DMS 273 (cell line): ENCODE results near the gene ARMC2.

Experiments
- DNase-seq: peaks from one replicate; lab custom pipeline; 2025; ENCODE audit not compliant: unreplicated experiment; lab: John Stamatoyannopoulos, UW

ARMC2 gene

DNA sequence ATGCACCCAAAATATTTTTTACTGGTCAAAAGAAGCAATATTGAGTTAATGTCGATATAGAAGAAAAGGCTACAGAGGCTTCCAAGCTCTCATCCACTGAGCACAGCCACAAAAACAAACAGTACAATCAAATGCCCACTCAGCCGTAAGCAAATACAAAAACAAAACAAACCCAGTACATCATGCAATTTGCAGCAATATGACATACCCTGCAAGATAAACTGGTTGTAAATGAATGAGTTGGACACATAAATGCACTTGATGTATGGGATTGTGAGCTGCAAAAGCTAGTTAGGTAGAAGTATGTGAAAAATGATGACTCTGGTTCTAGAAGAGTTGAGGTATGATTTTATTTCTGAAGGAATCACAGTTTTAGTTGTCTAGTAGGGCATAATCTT, 162.5 kb downstream of the ARMC2 start:
- no peak for DNase-seq

DNA sequence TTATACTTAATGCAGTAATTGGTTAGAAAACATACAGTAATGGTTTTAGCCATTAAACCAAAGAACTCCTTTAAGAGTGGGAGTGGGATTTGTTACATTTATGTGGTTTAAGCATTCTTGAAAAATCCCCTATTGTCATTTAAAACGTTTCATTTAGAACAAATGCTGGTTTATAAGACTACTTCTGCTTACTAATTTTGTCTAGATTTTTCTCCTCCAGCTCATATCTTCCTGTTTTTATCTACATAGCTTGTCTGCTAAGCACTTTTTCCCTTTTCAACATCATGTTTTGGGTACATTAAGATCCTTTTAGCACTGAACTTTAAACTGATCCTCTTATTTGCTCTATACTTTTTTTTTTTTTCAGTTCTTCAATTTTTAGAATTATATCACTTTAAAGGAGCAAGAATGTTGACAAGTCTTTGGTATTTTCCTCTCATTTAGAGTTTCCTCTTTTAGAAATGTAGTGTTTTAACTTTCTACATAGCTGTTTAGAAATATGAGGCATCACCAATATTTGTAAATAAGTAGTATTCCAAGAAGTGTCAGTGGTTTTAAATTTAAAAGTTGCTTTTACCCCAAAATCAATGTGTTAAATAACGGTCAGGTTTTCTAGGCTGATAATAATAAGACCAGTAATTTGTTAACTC, 165.6 kb downstream of the ARMC2 start:
- no peak for DNase-seq

- DNase-seq, result no peak
Observed at GRCh38 chr6:109014606-109015005, 166.4 kb downstream of the ARMC2 start.

- DNase-seq, result peak; percentile 19
Observed at GRCh38 chr6:109015176-109015575, 167.0 kb downstream of the ARMC2 start.

DNA sequence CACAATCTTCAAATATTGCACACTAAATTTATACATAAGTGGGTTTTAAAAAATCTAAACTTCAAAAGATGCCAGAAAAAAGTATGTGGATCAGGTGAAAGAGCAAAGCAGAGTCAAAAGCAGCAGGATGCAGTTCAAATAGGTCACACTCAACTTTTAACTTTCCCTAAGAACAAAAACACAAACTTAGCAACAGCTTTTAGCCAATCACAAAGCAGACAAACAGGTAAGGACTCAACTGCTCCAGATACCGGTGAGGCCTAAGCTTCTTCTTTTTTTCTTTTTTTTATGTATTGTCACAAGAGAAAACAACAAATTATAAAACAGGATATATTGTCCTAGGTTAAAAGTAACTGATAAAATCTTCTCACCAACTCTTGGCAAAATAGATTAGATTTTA, 171.7 kb downstream of the ARMC2 start:
- no peak for DNase-seq

DNA sequence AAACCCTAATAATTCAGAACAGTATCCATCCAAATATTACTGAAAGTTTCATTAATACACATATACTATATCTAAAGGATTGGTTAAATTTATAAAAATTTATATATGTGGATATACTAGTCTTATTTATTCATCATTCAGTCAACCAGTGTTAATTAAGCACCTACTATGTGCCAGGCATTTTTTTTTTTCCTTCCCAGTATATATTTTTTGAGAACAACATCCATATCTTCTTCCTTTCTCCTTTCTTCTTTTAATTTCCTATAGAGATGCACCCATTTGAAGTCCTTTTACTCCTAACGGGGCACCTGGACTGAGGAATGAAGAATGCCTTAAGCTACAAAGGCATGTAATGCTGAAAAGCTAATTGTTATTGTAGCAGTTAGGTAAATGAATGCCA, 173.6 kb downstream of the ARMC2 start:
- no peak for DNase-seq

DNA sequence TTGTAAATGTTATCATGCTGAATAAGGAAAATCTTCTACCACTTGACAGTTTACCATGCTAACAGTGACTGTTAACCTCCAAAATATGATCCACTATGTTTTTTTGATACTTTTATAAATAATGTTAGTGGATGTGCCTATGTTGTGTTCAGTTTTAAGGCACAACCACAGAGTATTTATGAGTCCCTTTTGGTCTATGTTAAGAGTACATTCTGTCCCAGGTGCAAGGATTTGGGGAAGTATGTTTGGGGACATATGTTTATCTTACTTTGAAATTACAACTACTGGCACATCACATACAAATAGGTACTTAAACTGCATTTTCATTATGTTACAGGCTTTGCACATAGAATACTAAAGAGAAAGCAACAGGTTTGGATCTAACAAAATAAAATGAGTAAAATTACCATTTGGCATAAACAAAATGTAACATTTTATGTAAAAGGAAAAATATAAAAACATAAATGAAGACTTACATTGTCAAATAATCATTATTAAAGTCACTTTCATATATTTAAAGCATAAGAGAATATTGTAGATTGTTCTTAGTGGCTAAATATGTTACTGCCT, 175.2 kb downstream of the ARMC2 start:
- no peak for DNase-seq
